ENCODE data around the gene RYR2. TPM values are rescaled to one million over a fixed set of nuclear protein-coding genes. Genes with fewer than 3 reads are reported as not detected.

RYR2 gene
- total and polyA plus RNA-seq, 2 of the 8 experiments (the other 6 are each of a cell fraction or from before 2014, with no cell fraction given): 1.3 to 4.4 TPM

GRCh38 chr1:237709355-237709754 is 667.4 kb downstream of the RYR2 start:
- Histone ChIP-seq H4K20me1 (replicated peaks in 1 of 2; ENCODE audit: control insufficient read depth in 1 of 2, insufficient read depth in 2 of 2, low read length in 2 of 2) (no peaks in the 10 kb centered on the region), H3K18ac (ENCODE audit: extremely low read depth, low read length) (no peak overlapping the region), H3K4ac (replicated peaks; ENCODE audit: insufficient read length, low read depth, low read length) (no peak overlapping the region), H3K4me2 (ENCODE audit: insufficient read depth in 1 of 2, low read depth in 2 of 2, low read length in 2 of 2) (no peak overlapping the region), H3K4me1 (replicated peaks in 1 of 4; ENCODE audit: control insufficient read depth in 3 of 4, insufficient read depth in 4 of 4, low read length in 3 of 4) (no peaks in the 10 kb centered on the region), H2AK5ac (ENCODE audit: low read depth, low read length) (no peak overlapping the region), H4K91ac (replicated peaks; ENCODE audit: insufficient read length, low read length) (no peak overlapping the region), H3K4me3 (ENCODE audit: extremely low read depth in 1 of 4, insufficient read depth in 2 of 4, low read depth in 3 of 4, low read length in 4 of 4) (no peak overlapping the region), H3K56ac (replicated peaks; ENCODE audit: insufficient read length, low read depth, low read length) (no peak overlapping the region), H3K27me3 (replicated peaks in 1 of 4; ENCODE audit: control insufficient read depth in 3 of 4, extremely low read depth in 1 of 4, insufficient read depth in 3 of 4, low read length in 3 of 4) (no peaks in the 10 kb centered on the region), H3K23ac (ENCODE audit: insufficient read length) (no peak overlapping the region), H3K9ac (replicated peaks in 1 of 4; ENCODE audit: extremely low read depth in 1 of 4, low read depth in 3 of 4, low read length in 3 of 4) (no peak overlapping the region), H3K79me1 (ENCODE audit: low read depth, low read length) (no peaks in the 10 kb centered on the region), H3K23me2 (ENCODE audit: low read depth, low read length) (no peaks in the 10 kb centered on the region), H2BK20ac (ENCODE audit: low read length) (no peak overlapping the region), H4K8ac (ENCODE audit: extremely low read depth, insufficient read depth, low read length) (no peak overlapping the region), H2BK5ac (ENCODE audit: low read depth, low read length) (no peak overlapping the region), H3K14ac (ENCODE audit: insufficient read length) (no peak overlapping the region), H2AFZ (ENCODE audit: low read length) (no peak overlapping the region), H3K36me3 (ENCODE audit: control insufficient read depth in 2 of 4, insufficient read depth in 4 of 4, low read length in 3 of 4) (no peaks in the 10 kb centered on the region), H3K9me3 (ENCODE audit: insufficient read depth in 2 of 2, low read depth in 1 of 2, low read length in 1 of 2) (no peaks in the 10 kb centered on the region), H4K5ac (ENCODE audit: insufficient read length, low read depth, low read length) (no peak overlapping the region), H2BK12ac (ENCODE audit: low read depth, low read length) (no peak overlapping the region), H3K27ac (ENCODE audit: low read depth, low read length) (no peak overlapping the region), H2BK15ac (ENCODE audit: low read length) (no peak overlapping the region), H2BK120ac (replicated peaks; ENCODE audit: low read depth, low read length) (no peak overlapping the region), H3K79me2 (ENCODE audit: control insufficient read depth in 1 of 2, insufficient read depth in 2 of 2, low read length in 2 of 2) (no peaks in the 10 kb centered on the region)
- no peak for TF ChIP-seq SIX5 (IDR thresholded peaks at IDR 0.05; ENCODE audit: low read depth, low read length)
- no peak for TF ChIP-seq CHD2 (IDR thresholded peaks at IDR 0.05; ENCODE audit: low read length)
- no peak for TF ChIP-seq RXRA (IDR thresholded peaks at IDR 0.05; ENCODE audit: insufficient read depth, low read depth, low read length)
- CTCF ChIA-PET (ENCODE audit: partially characterized antibody): no interaction called here
- POLR2A ChIA-PET (ENCODE audit: partially characterized antibody): no interaction called here
- DNase-seq (ENCODE audit: low read depth in 1 of 2, low spot score in 2 of 2) (no peak), FAIRE-seq (no peak)
- 85% methylated on average over 3 of the region's 3 CpGs; no CpG with 5 or more reads in 1 of the 2 experiments for WGBS, 2 experiments (ENCODE audit: extremely low coverage in 1 of 2, insufficient coverage in 1 of 2, insufficient read length in 1 of 2, insufficient replicate concordance in 2 of 2, low coverage in 1 of 2, low lambda C conversion rate in 2 of 2, missing lambda C conversion rate in 1 of 2)
